HepG2 (cell line): ENCODE results near the gene CCDC34. TPM values are rescaled to one million over a fixed set of nuclear protein-coding genes. Genes with fewer than 3 reads are reported as not detected.

Experiments used
- ATAC-seq: fragments of 200-7000 bp; cut with Tn5 transposase; 3 replicates; pipeline ENCODE4 v1.9.1; 2020; ENCODE audit warnings: mild to moderate bottlenecking, moderate library complexity
- BruUV-seq: library from RNA; stranded (reverse); fragments of 400-500 nt; replicated peaks from 2 replicates; lab custom pipeline; 2021; lab: Mats Ljungman, UMichigan
- CTCF ChIA-PET: fragments of 300-600 bp; formaldehyde crosslinking; extraction: SDS; loops from one replicate; lab custom pipeline; 2021; ENCODE audit warnings: low total read pairs, inconsistent platforms, low intra/inter-chr PET ratio; lab: Yijun Ruan, JAX
- POLR2A ChIA-PET: fragments of 350-600 bp; sonication (Branson Sonifier 250); formaldehyde crosslinking; loops from one replicate; lab custom pipeline; 2020; ENCODE audit warnings: antibody characterized with exemption, inconsistent platforms; lab: Yijun Ruan, JAX
- DNase-seq: peaks from one replicate; pipeline ENCODE4 v3.0.0-alpha.2; 2015; ENCODE audit warnings: low spot score
- FAIRE-seq: peaks from 3 replicates; lab custom pipeline; 2011; peaks lifted over from hg19 to GRCh38; lab: Jason Lieb, UNC
- H2AFZ ChIP-seq: one replicate; pipeline ENCODE4 v1.6.1; 2011; ENCODE audit warnings: low read length, inconsistent platforms
- H3K27ac ChIP-seq: fragments of 300-600 bp; 3 replicates; pipeline ENCODE4 v1.8.0; 2011; ENCODE audit warnings: mixed run types, mild to moderate bottlenecking, mixed read lengths, low read length, inconsistent platforms; ENCODE audit not compliant: insufficient read depth; ENCODE audit errors: extremely low read length
- H3K27me3 ChIP-seq, 2 experiments: fragments of 200-600 bp in 1 of 2; 2 replicates in 1 of 2; 3 replicates in 1 of 2; pipeline versions ENCODE4 v1.6.0 to v1.8.0; 2011; ENCODE audit warnings: low read length in 2 of 2, mild to moderate bottlenecking in 2 of 2, moderate library complexity in 2 of 2, inconsistent platforms in 1 of 2; ENCODE audit not compliant: insufficient read depth in 2 of 2, control insufficient read depth in 1 of 2
- H3K36me3 ChIP-seq, 2 experiments: fragments of 200-600 bp in 1 of 2; replicated peaks in 1 of 2; 2 replicates in 1 of 2; 3 replicates in 1 of 2; pipeline versions ENCODE4 v1.5.1 to v1.8.0; 2011; ENCODE audit warnings: low read length in 2 of 2, inconsistent platforms in 1 of 2; ENCODE audit not compliant: insufficient read depth in 2 of 2, control insufficient read depth in 1 of 2
- H3K4me1 ChIP-seq: 2 replicates; pipeline ENCODE4 v1.5.1; 2012; ENCODE audit warnings: low read length, inconsistent platforms; ENCODE audit not compliant: insufficient read depth
- H3K4me2 ChIP-seq: 2 replicates; pipeline ENCODE4 v1.6.0; 2011; ENCODE audit warnings: low read depth, low read length, inconsistent platforms
- H3K4me3 ChIP-seq, 3 experiments: fragments of 200-600 bp in 1 of 3; sonication (generic), shearing (Covaris generic) in 1 of 3; replicated peaks in 1 of 3; 2 replicates each; pipeline ENCODE4 v1.5.1; 2011 to 2016; ENCODE audit warnings: low read length in 3 of 3, inconsistent platforms in 2 of 3, low read depth in 2 of 3, mild to moderate bottlenecking in 2 of 3, control low read depth in 1 of 3, mixed read lengths in 1 of 3; ENCODE audit not compliant: insufficient read depth in 1 of 3
- H3K79me2 ChIP-seq: one replicate; pipeline ENCODE4 v1.6.1; 2011; ENCODE audit warnings: low read length, inconsistent platforms; ENCODE audit not compliant: insufficient read depth
- H3K9ac ChIP-seq: 2 replicates; pipeline ENCODE4 v1.6.0; 2011; ENCODE audit warnings: mild to moderate bottlenecking, low read depth, low read length, inconsistent platforms; ENCODE audit not compliant: insufficient read depth
- H3K9me3 ChIP-seq: 2 replicates; pipeline ENCODE4 v1.5.1; 2012; ENCODE audit warnings: mild to moderate bottlenecking, low read length
- H4K20me1 ChIP-seq: 2 replicates; pipeline ENCODE4 v1.6.0; 2011; ENCODE audit warnings: inconsistent platforms, mild to moderate bottlenecking, low read length, moderate library complexity; ENCODE audit not compliant: insufficient read depth
- ATF1 ChIP-seq: IDR thresholded peaks from 2 replicates; pipeline ENCODE4 v1.6.1; 2016; ENCODE audit warnings: mild to moderate bottlenecking, control low read depth
- BHLHE40 ChIP-seq: IDR thresholded peaks from 2 replicates; pipeline ENCODE4 v1.6.1; 2011; ENCODE audit warnings: low read length, improper control_type of control experiment
- CEBPB ChIP-seq: IDR thresholded peaks from 2 replicates; pipeline ENCODE4 v1.6.1; 2011; ENCODE audit warnings: low read depth, low read length, improper control_type of control experiment, borderline replicate concordance
- DMTF1 ChIP-seq: sonication (generic); formaldehyde crosslinking; IDR thresholded peaks from 2 replicates; pipeline ENCODE4 v1.4.0; 2020; ENCODE audit warnings: mild to moderate bottlenecking, missing genetic modification reagents
- SSRP1 ChIP-seq: IDR thresholded peaks from 2 replicates; pipeline ENCODE4 v1.6.1; 2016; ENCODE audit warnings: control low read depth
- ZNF251 ChIP-seq: sonication (generic); formaldehyde crosslinking; IDR thresholded peaks from 2 replicates; pipeline ENCODE4 v1.9.0; 2021; ENCODE audit warnings: mild to moderate bottlenecking, missing genetic modification reagents
- WGBS: methylation state at CpG from one replicate; pipeline ENCODE4 v1.1.6; 2017; ENCODE audit warnings: low lambda C conversion rate; 5-methylcytosine and 5-hydroxymethylcytosine counted together
- in situ Hi-C: cut with HindIII; loops from 2 replicates; pipeline ENCODE4 v1.10.0; 2017; ENCODE audit warnings: low pct_unique_long_range_greater_than_20kb; ENCODE audit not compliant: extremely low pct_ligation_motif_present
- intact Hi-C: fragments of 100-400 bp; cut with micrococcal nuclease; formaldehyde crosslinking; loops from one replicate; pipeline ENCODE4 v1.10.0; 2022; ENCODE audit not compliant: unreplicated experiment
- polyA plus RNA-seq, 8 experiments: library from polyadenylated mRNA; depleted of rRNA in 3 of 8; stranded (reverse) in 7 of 8; unstranded in 1 of 8; fragments of >200 nt; fragmentation: Illumina TruSeq in 4 of 8; extraction: Trizol in 4 of 8; gene quantifications; 2 replicates each; pipeline versions ENCODE4 v1.2.1 to v1.2.3, GENCODE V29; 2011 to 2016; ENCODE audit warnings: low read depth in 4 of 8, missing spikeins in 1 of 8, mixed read lengths in 1 of 8; ENCODE audit not compliant: insufficient read depth in 1 of 8
- total RNA-seq, 5 experiments: library from RNA; depleted of rRNA; stranded (reverse); fragments of >200 nt; fragmentation: Illumina TruSeq; extraction: Trizol; gene quantifications; 2 replicates each; pipeline ENCODE4 v1.2.3, GENCODE V29; 2016; ENCODE audit warnings: low read depth in 1 of 5
- TF ChIP-seq, protein P1 (sequence below): sonication (generic); formaldehyde crosslinking; IDR thresholded peaks from 2 replicates; pipeline ENCODE4 v1.4.0; 2020; ENCODE audit warnings: mild to moderate bottlenecking, missing genetic modification reagents
- TF ChIP-seq, protein P2 (sequence below): sonication (generic); formaldehyde crosslinking; IDR thresholded peaks from 2 replicates; pipeline ENCODE4 v1.4.0; 2020; ENCODE audit warnings: missing genetic modification reagents

CCDC34 gene
- total and polyA plus RNA-seq, 2 of the 13 experiments (the other 11 are each of a cell fraction or from before 2014, with no cell fraction given), result 7.6 to 34.3 TPM

GRCh38 chr11:27381238-27381666 is 18.2 kb upstream of the CCDC34 start (continued):
- TF ChIP-seq, protein P1, sequence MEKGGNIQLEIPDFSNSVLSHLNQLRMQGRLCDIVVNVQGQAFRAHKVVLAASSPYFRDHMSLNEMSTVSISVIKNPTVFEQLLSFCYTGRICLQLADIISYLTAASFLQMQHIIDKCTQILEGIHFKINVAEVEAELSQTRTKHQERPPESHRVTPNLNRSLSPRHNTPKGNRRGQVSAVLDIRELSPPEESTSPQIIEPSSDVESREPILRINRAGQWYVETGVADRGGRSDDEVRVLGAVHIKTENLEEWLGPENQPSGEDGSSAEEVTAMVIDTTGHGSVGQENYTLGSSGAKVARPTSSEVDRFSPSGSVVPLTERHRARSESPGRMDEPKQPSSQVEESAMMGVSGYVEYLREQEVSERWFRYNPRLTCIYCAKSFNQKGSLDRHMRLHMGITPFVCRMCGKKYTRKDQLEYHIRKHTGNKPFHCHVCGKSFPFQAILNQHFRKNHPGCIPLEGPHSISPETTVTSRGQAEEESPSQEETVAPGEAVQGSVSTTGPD (CRISPR knock-in tag), result no peak
- TF ChIP-seq, protein P2, sequence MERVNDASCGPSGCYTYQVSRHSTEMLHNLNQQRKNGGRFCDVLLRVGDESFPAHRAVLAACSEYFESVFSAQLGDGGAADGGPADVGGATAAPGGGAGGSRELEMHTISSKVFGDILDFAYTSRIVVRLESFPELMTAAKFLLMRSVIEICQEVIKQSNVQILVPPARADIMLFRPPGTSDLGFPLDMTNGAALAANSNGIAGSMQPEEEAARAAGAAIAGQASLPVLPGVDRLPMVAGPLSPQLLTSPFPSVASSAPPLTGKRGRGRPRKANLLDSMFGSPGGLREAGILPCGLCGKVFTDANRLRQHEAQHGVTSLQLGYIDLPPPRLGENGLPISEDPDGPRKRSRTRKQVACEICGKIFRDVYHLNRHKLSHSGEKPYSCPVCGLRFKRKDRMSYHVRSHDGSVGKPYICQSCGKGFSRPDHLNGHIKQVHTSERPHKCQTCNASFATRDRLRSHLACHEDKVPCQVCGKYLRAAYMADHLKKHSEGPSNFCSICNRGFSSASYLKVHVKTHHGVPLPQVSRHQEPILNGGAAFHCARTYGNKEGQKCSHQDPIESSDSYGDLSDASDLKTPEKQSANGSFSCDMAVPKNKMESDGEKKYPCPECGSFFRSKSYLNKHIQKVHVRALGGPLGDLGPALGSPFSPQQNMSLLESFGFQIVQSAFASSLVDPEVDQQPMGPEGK (CRISPR knock-in tag), result no peak
- TF ChIP-seq DMTF1 (no peak), BHLHE40 (no peak), SSRP1 (CRISPR knock-in tag) (no peak), ZNF251 (no peak)
- TF ChIP-seq, all 625 proteins: peak for 0

DNA sequence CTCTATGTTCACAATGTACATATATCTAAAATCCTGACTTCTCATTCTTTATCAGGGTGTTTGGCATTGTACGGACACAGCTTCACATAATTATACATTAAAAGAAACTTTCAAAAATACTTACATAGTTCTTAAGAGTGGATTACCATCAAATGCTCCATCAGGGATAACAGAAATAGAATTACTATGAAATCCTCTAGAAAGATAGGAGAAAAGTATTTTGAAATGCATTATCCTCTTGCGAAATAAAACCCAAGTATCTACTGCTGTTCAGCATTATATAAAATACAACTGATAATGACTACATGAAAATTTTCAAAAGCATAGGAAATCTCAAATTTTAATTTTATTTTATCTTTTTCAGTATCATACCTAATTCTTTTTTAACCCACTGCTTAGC is 17.8 kb upstream of the CCDC34 start:
- POLR2A ChIA-PET, result interaction anchor here (1.1 to 1.4 kb wide), 2 partner anchors 21 to 92 kb away, joined by 4 read pairs; partner anchors contain the start of gene LGR4
- Histone ChIP-seq H3K9ac (no peak overlapping the region), H3K4me3 (no peak overlapping the region), H3K36me3 (peaks cover 18 to 69% of the 10 kb centered on the region in 2 experiments), H4K20me1 (no peaks in the 10 kb centered on the region), H3K27ac (no peak overlapping the region), H2AFZ (no peak overlapping the region), H3K9me3 (no peaks in the 10 kb centered on the region), H3K79me2 (no peaks in the 10 kb centered on the region), H3K4me2 (no peak overlapping the region)
- in situ Hi-C loops, result no loop called here
- no peak for ATAC-seq
- TF ChIP-seq CEBPB (peak; percentile 63), ATF1 (CRISPR knock-in tag) (no peak)
- TF ChIP-seq, all 625 proteins: peak for 1
- FAIRE-seq (no peak), DNase-seq (no peak)
- no TSS peak for BruUV-seq
- 96% methylated on average over 2 of the region's 2 CpGs for WGBS
- intact Hi-C loops, result no loop called here
- H3K27me3 ChIP-seq, result no peaks in the 10 kb centered on the region
- peaks cover 22% of the 10 kb centered on the region for H3K4me1 ChIP-seq
- CTCF ChIA-PET, result no interaction called here
